ENCODE data around the gene TXNDC8. TPM values are rescaled to one million over a fixed set of nuclear protein-coding genes. Genes with fewer than 3 reads are reported as not detected.

TXNDC8 gene
- total RNA-seq, 2 donors from 2014 or later = not detected

DNA sequence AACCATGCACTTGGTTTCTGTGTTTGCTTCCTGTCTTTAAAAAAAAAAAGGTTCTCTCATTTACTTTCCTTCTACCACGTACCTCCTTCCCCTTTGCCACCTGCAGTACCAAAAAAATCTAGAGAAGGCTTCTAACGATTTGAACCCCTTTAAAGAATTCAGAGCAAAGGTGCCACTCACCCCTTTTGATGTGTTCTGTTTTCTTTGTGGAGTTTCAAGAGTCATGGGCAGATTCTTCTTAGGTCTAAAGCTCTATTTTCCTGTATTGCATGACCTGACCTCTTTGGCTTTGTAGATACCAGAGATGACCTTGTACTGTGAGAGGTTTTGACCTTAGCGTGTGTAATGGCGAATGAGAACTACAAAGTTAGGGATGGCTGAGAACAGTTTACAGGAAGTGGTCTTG lies 29.0 kb downstream of the TXNDC8 start:
- Histone ChIP-seq H3K4me1 (ENCODE audit: control insufficient read depth in 1 of 2, low read depth in 2 of 2) (no peaks in the 10 kb centered on the region), H3K9me3 (no peaks in the 10 kb centered on the region), H3K27ac (no peak overlapping the region), H3K27me3 (replicated peaks; ENCODE audit: insufficient read depth) (no peaks in the 10 kb centered on the region), H3K36me3 (no peaks in the 10 kb centered on the region), H3K4me3 (no peak overlapping the region)
- ATAC-seq (ENCODE audit: insufficient number of reproducible peaks, low FRiP score, low read depth) (no peak), DNase-seq (ENCODE audit: low spot score) (no peak)
- TF ChIP-seq, protein P1, sequence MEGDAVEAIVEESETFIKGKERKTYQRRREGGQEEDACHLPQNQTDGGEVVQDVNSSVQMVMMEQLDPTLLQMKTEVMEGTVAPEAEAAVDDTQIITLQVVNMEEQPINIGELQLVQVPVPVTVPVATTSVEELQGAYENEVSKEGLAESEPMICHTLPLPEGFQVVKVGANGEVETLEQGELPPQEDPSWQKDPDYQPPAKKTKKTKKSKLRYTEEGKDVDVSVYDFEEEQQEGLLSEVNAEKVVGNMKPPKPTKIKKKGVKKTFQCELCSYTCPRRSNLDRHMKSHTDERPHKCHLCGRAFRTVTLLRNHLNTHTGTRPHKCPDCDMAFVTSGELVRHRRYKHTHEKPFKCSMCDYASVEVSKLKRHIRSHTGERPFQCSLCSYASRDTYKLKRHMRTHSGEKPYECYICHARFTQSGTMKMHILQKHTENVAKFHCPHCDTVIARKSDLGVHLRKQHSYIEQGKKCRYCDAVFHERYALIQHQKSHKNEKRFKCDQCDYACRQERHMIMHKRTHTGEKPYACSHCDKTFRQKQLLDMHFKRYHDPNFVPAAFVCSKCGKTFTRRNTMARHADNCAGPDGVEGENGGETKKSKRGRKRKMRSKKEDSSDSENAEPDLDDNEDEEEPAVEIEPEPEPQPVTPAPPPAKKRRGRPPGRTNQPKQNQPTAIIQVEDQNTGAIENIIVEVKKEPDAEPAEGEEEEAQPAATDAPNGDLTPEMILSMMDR (IDR thresholded peaks at IDR 0.05) = no peak

DNA sequence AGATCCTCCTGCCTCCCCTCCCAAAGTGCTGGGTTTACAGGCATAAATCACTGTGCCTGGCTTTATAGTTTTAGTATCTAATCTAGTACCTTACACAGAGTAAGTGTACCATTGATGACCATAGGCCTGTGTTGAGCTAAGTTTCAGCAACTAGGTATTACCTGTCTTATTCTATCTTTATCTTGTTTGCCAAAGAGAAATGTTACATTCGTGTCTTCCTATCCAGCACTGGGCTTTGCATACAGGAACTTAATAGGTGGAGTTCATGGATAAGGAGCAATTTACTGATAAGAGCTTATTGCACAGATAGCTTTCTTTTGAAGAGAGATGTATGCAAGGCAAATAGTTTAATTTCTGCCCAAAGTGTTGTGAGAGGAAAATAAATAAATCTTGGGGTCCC lies 30.5 kb downstream of the TXNDC8 start:
- Histone ChIP-seq H3K4me1 (ENCODE audit: control insufficient read depth in 1 of 2, low read depth in 2 of 2) (no peaks in the 10 kb centered on the region), H3K9me3 (no peaks in the 10 kb centered on the region), H3K36me3 (no peaks in the 10 kb centered on the region), H3K4me3 (no peak overlapping the region), H3K27me3 (replicated peaks; ENCODE audit: insufficient read depth) (no peaks in the 10 kb centered on the region), H3K27ac (no peak overlapping the region)
- TF ChIP-seq, protein P1 (IDR thresholded peaks at IDR 0.05) = no peak
- no peak for DNase-seq (ENCODE audit: low spot score)
- ATAC-seq (ENCODE audit: insufficient number of reproducible peaks, low FRiP score, low read depth) = no peak

DNA sequence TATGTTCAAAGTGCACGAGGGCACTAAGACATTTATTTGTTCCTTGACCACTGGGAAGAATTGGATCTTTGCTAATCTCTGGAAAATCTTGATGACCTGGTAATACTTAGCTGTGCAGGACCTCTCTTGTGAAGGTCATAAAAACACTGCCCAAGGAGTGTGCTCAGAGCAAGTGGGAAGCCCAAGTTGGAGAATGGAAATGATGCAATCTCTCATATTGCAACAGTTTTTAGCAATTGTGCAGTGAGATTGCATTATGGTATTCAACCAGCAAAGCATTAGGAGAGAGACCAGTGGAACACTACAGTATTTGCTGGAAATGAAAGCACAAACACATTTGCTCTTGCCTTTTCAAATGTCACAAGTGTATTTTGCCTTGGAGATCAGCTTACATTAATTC lies 34.5 kb downstream of the TXNDC8 start:
- TF ChIP-seq, protein P1 (IDR thresholded peaks at IDR 0.05) = no peak
- Histone ChIP-seq H3K36me3 (no peaks in the 10 kb centered on the region), H3K27ac (no peak overlapping the region), H3K4me1 (ENCODE audit: control insufficient read depth in 1 of 2, low read depth in 2 of 2) (no peaks in the 10 kb centered on the region), H3K27me3 (replicated peaks; ENCODE audit: insufficient read depth) (no peaks in the 10 kb centered on the region), H3K9me3 (no peaks in the 10 kb centered on the region), H3K4me3 (no peak overlapping the region)
- ATAC-seq (ENCODE audit: insufficient number of reproducible peaks, low FRiP score, low read depth) (no peak), DNase-seq (ENCODE audit: low spot score) (no peak)

DNA sequence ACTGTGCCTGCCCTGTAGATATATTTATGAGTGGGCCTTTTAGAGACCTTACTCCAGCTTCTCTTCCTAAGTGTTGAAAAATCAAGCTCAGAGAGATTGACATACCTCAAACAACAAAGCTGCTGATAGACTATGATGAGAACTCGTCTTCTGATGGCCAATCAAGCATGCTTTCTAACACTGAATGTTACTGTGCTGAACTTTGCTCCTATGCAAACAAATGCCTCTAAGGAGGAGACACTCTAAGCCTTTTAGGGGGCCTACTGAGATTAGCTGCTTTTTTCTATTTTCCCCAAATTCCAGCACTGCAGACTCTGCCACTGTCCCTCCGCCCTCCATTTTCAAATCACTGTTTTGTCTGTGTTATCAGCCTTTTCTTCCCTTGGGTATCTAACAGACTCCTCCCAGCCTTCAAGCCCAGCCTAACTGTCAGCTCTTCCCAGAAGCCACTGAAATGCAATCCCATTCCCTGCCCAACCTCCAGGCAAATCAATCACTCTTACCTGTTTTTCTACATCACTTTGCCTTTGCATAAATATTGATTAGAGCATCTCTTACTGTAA lies 39.5 kb downstream of the TXNDC8 start:
- Histone ChIP-seq H3K9me3 (no peaks in the 10 kb centered on the region), H3K27me3 (replicated peaks; ENCODE audit: insufficient read depth) (no peaks in the 10 kb centered on the region), H3K27ac (no peak overlapping the region), H3K36me3 (no peaks in the 10 kb centered on the region), H3K4me3 (no peak overlapping the region), H3K4me1 (ENCODE audit: control insufficient read depth in 1 of 2, low read depth in 2 of 2) (no peaks in the 10 kb centered on the region)
- ATAC-seq (ENCODE audit: insufficient number of reproducible peaks, low FRiP score, low read depth) (no peak), DNase-seq (ENCODE audit: low spot score) (no peak)
- TF ChIP-seq, protein P1 (IDR thresholded peaks at IDR 0.05) = no peak

DNA sequence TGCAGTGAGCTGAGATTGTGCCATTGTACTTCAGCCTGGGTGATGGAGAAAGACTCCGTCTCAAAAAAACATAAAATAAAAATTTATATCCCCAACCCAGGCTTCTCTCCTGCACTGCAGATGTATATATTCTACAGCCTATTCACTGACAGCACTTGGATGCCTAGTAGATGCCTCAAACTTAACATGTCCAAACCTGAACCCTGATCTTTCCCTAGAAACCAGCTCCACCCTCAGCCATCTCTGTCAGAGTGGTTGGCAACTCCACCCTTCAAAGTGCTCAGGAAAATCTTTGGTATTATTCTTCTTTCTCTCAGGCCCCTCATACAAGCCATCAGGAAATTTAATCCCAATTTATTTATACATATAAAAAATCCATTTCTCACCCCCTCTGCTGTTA lies 44.4 kb downstream of the TXNDC8 start:
- Histone ChIP-seq H3K27me3 (replicated peaks; ENCODE audit: insufficient read depth) (no peaks in the 10 kb centered on the region), H3K9me3 (no peaks in the 10 kb centered on the region), H3K27ac (no peak overlapping the region), H3K36me3 (no peaks in the 10 kb centered on the region), H3K4me3 (no peak overlapping the region), H3K4me1 (ENCODE audit: control insufficient read depth in 1 of 2, low read depth in 2 of 2) (no peaks in the 10 kb centered on the region)
- ATAC-seq (ENCODE audit: insufficient number of reproducible peaks, low FRiP score, low read depth) (no peak), DNase-seq (ENCODE audit: low spot score) (no peak)
- TF ChIP-seq, protein P1 (IDR thresholded peaks at IDR 0.05) = no peak

Measured in thoracic aorta (tissue), 2 donors.